Endothelial cell of umbilical vein (primary cell): ENCODE results near the gene TSPAN13.

Experiments used
- CTCF ChIP-seq, 2 donors: IDR thresholded peaks; 1 replicate in 1 of 2; 2 replicates in 1 of 2; pipeline ENCODE4 v1.5.1; 2011; ENCODE audit warnings: low read length in 2 of 2, mild to moderate bottlenecking in 2 of 2, moderate library complexity in 2 of 2, control low read depth in 1 of 2, inconsistent platforms in 1 of 2, low read depth in 1 of 2; ENCODE audit not compliant: insufficient read depth in 1 of 2; ENCODE audit errors: extremely low read depth in 1 of 2
- EZH2 ChIP-seq: IDR thresholded peaks from 2 replicates; pipeline ENCODE4 v1.6.1; 2012; ENCODE audit warnings: borderline replicate concordance, low read depth, mild to moderate bottlenecking, moderate library complexity, low read length, inconsistent platforms; ENCODE audit not compliant: severe bottlenecking
- POLR2A ChIP-seq: IDR thresholded peaks from 2 replicates; pipeline ENCODE4 v1.6.1; 2012; ENCODE audit warnings: low read depth, mild to moderate bottlenecking, control low read depth, low read length
- POLR2AphosphoS5 ChIP-seq: IDR thresholded peaks from 2 replicates; pipeline ENCODE4 v1.6.1; 2012; ENCODE audit warnings: low read depth, mild to moderate bottlenecking, control low read depth, low read length, moderate library complexity; ENCODE audit not compliant: insufficient read depth
- TF ChIP-seq, protein P1 (sequence below): IDR thresholded peaks from 2 replicates; pipeline ENCODE4 v1.6.1; 2011; ENCODE audit not compliant: insufficient read depth, insufficient read length

GRCh38 chr7:16773884-16774283 is 20.3 kb downstream of the TSPAN13 start:
- TF ChIP-seq CTCF (IDR thresholded peaks at IDR 0.05; ENCODE audit: extremely low read depth in 1 of 2, insufficient read depth in 1 of 2, low read depth in 1 of 2, low read length in 2 of 2), result no peak
- TF ChIP-seq POLR2A, result no peak
- no peak for TF ChIP-seq EZH2
- TF ChIP-seq POLR2AphosphoS5, result no peak
- TF ChIP-seq, protein P1, sequence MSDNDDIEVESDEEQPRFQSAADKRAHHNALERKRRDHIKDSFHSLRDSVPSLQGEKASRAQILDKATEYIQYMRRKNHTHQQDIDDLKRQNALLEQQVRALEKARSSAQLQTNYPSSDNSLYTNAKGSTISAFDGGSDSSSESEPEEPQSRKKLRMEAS, result no peak
